HG03520 (cell line): Measurements from ENCODE around the gene VPS9D1.

Source experiments
- ATAC-seq: cut with Tn5 transposase; IDR thresholded peaks from one replicate; pipeline ENCODE4 v1.9.1; 2021; ENCODE audit warnings: mild to moderate bottlenecking, moderate library complexity; ENCODE audit not compliant: unreplicated experiment

VPS9D1 gene

GRCh38 chr16:89720813-89721545, at the start of gene VPS9D1, which contains the start of gene ZNF276:
Gene VPS9D1 (minus strand): TSS chr16:89720898. CDS start chr16:89720861, 37 bp downstream.
Gene ZNF276 (plus strand): TSS chr16:89721537. CDS start chr16:89721641, 104 bp downstream.
- peak; percentile 32 for ATAC-seq

DNA sequence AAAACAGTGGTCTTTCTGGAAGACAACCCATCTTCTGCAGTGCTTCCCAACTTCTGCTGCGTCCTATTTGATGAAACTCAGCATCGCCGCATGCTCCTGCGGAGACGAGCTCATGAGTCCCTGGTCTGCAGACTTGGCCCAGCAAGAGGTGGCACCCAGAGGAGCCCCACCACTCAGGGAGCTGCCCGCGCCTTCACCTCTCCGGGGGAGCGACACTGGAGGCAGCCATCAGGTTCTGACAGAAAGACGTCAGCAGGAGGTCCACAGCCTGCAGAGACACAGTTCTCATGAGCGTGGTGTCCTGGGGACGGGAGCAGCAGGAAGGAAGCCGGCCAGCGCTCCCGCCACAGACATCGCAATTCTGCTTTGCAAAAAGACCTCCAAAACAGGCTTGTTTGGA, 49.7 kb upstream of the VPS9D1 start:
- ATAC-seq = no peak

- no peak for ATAC-seq
These were observed 44.7 kb upstream of the VPS9D1 start for GRCh38 chr16:89765292-89765830.

GRCh38 chr16:89764711-89765201, 44.1 kb upstream of the VPS9D1 start:
- ATAC-seq = peak; percentile 82

- no peak for ATAC-seq
These were observed 40.7 kb upstream of the VPS9D1 start for GRCh38 chr16:89761304-89761922.

- no peak for ATAC-seq
These were observed 39.1 kb upstream of the VPS9D1 start for GRCh38 chr16:89759746-89760340.

DNA sequence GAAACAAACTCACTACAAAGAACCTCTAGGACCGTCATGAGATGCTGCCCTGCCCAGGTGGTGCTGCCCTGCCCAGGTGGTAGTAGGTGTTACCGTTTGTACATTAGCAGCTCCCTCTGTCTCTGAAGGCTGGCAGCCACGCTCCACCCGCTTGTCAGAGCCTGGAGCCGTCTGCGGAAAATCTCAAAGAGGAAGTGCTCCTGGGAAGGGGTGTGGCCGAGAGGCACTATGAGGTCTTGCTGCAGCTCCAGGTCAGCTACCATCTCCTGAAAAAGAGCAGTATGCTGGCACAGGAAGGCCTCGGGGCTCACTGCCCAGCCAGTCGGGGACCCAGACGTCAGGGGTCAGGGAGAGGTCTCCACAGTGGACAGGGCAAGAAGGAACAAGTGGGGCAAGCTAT, 28.9 kb upstream of the VPS9D1 start:
- no peak for ATAC-seq

- ATAC-seq = no peak
These were observed 28.2 kb upstream of the VPS9D1 start for GRCh38 chr16:89748921-89749320.

GRCh38 chr16:89748076-89748475, 27.4 kb upstream of the VPS9D1 start:
- no peak for ATAC-seq

GRCh38 chr16:89746043-89746442, 25.3 kb upstream of the VPS9D1 start:
- no peak for ATAC-seq

DNA sequence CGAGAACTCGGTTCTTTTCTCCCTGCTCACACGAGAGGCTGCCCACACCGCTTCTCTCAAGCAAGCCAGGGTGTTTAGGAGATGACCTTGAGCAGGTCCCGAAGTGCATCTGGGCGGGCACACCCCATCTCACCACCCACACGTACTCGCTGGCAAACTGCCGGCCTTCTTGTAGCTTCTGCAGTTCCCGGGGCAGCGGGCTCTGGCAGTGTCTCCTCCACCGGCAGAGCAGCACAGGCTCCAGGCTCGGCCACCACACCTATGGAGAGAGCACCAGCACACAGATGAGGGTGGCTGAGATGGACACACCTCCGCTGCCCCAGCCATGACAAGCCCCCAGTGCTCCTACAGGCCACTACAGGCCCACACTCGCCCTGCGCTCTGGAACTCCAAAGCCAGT, 24.1 kb upstream of the VPS9D1 start:
- no peak for ATAC-seq

DNA sequence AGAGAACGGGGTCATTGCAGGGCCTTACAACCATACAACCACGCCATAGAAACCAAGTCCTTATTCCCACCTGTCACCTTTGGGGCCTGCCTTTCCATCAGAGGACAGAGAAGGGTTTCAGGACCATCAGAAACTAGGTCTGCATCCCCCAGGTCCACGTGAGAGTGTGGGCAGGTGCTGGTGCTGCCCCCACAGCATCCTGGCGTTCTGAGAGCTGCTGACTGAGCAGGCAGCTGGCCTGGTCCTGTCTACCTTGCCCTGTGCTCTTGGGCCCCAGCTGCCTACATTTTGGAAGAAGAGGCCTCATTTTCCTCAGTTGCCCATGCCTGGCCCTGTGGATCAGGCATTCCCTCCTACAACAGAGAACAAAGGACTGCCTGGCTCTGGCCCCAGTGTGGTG, 22.2 kb upstream of the VPS9D1 start:
- no peak for ATAC-seq

DNA sequence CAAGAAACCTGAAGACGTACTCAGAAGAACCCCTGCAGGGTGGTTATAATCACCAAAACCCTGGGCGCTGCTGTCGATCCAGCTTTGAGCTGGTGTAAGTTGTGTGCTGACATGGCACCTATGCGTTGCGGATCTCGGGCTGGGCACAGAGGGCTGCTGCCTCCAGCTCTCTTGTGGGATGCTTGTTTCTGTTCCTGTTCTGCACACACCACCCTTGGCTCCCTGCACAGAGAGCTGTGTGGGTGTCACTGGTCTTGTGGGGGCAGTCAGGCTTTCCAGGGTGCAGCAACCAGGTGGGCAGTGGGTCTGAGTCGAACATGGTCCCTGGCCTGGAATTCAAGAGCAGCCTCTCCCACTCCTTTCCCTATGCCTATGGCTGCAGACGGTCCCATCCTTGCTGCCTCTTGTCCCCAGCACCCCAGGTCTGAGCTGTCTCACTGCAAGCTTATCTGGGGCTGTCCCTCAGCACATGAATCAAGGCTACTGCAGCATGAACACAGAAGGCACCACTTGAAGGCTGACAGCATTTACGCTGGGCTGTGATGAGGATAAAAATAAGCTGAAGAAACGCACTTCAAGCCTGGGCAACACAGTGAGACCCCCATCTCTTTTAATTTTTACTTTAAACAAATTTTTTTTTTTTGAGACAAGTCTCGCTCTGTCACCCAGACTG, 20.8 kb upstream of the VPS9D1 start:
- no peak for ATAC-seq

DNA sequence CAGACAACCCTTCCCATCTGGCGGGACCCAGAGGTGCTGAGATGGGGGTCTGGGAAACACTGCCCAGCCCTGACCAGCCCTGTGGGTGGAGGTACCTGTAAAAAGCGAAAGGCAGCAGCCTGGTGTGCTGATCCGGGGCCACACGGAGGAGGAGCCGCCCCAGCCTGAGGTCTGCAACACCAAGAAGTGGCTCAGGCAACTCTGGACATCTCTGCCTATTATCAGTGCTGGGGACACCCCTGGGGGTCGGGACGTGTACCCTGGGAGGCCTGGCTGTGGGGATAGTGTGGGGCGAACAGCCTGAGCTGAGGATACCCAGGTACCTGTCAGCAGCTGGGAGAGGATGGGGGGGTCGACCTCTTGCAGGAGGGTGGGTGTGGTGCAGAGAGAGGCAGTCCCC, 18.7 kb upstream of the VPS9D1 start:
- ATAC-seq = no peak

GRCh38 chr16:89738538-89739317, 18.0 kb upstream of the VPS9D1 start:
- ATAC-seq = no peak

DNA sequence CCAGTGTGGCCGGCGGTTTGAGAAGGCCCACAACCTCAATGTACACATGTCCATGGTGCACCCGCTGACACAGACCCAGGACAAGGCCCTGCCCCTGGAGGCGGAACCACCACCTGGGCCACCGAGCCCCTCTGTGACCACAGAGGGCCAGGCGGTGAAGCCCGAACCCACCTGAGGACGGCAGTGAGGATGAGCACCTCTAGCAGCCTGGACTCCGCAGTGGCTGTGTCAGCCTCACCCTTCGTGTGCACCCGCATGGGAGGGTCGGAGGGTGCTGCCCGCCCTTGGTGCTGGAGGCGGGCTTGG, 17.3 kb upstream of the VPS9D1 start:
- no peak for ATAC-seq

DNA sequence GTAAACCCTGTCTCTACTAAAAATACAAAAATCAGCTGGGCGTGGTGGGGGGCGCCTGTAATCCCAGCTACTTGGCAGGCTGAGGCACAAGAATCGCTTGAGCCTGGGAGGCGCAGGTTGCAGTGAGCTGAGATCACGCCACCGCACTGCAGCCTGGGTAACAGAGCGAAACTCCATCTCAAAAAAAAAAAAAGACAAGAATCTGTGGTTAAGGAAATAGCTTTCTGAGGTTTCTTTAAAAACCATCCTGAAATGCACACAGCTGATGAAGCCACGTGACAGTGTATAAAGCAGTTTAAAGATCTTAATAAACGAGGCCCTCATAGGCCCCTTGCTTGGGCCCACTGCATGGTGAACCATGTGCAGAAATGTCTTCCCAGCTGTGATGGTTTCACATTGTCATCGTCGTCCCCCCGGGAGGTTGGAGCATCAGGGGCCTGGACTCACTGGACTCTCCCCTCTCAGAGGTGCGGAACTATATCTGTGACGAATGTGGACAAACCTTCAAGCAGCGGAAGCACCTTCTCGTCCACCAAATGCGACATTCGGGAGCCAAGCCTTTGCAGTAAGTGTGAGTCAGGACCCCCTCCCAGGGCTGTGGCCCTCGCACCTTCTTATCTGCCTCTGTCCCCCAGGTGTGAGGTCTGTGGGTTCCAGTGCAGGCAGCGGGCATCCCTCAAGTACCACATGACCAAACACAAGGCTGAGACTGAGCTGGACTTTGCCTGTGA, 16.8 kb upstream of the VPS9D1 start:
- no peak for ATAC-seq

DNA sequence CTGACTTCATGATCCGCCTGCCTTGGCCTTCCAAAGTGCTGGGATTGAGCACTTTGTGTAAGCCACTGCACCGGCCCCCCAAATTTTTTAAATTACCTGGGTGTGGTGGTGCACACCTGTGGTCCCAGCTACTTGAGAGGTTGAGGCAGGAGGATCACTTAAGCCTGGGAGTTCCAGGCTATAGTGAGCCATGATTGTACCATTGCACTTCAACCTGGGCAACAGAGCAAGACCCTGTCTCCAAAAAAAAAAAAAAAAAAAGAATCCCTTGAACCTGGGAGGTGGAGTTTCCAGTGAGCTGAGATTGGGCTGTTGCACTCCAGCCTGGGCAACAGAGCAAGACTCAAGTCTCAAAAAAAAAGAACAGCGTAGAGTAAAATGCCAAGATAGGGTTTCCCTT, 15.9 kb upstream of the VPS9D1 start:
- ATAC-seq = no peak

- ATAC-seq = no peak
These were observed 13.1 kb upstream of the VPS9D1 start for GRCh38 chr16:89733792-89734191.

DNA sequence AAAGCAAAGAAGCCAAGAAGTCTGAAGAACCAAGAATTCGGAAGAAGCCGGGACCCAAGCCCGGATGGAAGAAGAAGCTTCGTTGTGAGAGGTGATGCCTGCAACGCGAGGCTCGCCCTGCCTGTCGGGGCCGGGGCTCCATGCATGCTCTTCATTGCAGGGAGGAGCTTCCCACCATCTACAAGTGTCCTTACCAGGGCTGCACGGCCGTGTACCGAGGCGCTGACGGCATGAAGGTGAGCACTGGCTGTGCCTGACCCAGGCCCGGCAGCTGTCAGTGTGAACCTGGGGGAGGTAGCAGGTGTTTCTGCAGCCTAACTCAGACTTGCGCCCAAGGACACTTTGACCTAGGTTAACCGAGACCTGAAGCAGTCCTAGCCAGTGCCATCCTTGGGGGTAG, 12.6 kb upstream of the VPS9D1 start:
- no peak for ATAC-seq
